Measurements from ENCODE around the gene LRCH1. TPM values are rescaled to one million over a fixed set of nuclear protein-coding genes. Genes with fewer than 3 reads are reported as not detected.

The LRCH1 gene
- total and polyA plus RNA-seq, 4 donors: 2.6 to 6.6 (median 3.4) TPM

- no peak for TF ChIP-seq ATF3 (IDR thresholded peaks at IDR 0.05)
- TF ChIP-seq, protein P1, sequence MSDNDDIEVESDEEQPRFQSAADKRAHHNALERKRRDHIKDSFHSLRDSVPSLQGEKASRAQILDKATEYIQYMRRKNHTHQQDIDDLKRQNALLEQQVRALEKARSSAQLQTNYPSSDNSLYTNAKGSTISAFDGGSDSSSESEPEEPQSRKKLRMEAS (IDR thresholded peaks at IDR 0.05): no peak
- TF ChIP-seq NR2F2 (IDR thresholded peaks at IDR 0.05): no peak
Measured at GRCh38 chr13:46565808-46566750, 13.1 kb downstream of the LRCH1 start (continued).

DNA sequence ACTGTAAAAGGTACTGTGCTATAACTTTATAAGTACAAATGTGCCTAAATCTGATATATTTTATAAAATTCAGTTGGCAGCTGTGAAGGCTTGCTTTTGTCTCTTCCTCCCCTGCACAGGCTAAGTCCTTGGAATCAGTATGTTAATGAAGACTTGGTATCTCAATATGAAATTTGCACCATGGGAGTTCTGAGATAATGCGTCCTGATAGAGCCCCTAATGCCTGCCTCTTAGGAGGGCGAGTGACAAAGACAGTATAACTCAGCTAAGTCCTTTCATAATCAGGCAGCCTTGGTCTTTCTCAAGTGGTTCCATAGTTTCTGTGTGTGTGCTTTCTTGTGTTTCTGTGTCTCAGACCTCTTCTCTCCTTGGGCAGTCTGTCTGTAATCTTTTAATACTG is 14.7 kb downstream of the LRCH1 start:
- Histone ChIP-seq H3K36me3 (ENCODE audit: control insufficient read depth in 4 of 4, insufficient read depth in 3 of 4, low read depth in 1 of 4, low read length in 3 of 4) (no peaks in the 10 kb centered on the region), H3K9me3 (ENCODE audit: control insufficient read depth in 4 of 4, low read length in 3 of 4) (no peaks in the 10 kb centered on the region), H3K9ac (ENCODE audit: low read depth in 1 of 2, low read length in 2 of 2) (no peak overlapping the region), H3K27ac (ENCODE audit: low read depth in 1 of 2, low read length in 2 of 2) (no peak overlapping the region), H3K4me3 (ENCODE audit: low read depth in 1 of 3, low read length in 3 of 3) (no peak overlapping the region), H3K27me3 (ENCODE audit: control insufficient read depth in 4 of 4, insufficient read depth in 4 of 4, low read length in 3 of 4) (no peaks in the 10 kb centered on the region), H3K4me1 (ENCODE audit: control insufficient read depth in 4 of 4, insufficient read depth in 4 of 4, low read length in 3 of 4) (peaks cover 0 to 13% (median 6%) of the 10 kb centered on the region in 4 donors)
- 97% methylated on average over 2 of the region's 2 CpGs for WGBS
- TF ChIP-seq RAD21 (IDR thresholded peaks at IDR 0.05): no peak
- TF ChIP-seq RXRA (IDR thresholded peaks at IDR 0.05): no peak
- TF ChIP-seq, protein P2, sequence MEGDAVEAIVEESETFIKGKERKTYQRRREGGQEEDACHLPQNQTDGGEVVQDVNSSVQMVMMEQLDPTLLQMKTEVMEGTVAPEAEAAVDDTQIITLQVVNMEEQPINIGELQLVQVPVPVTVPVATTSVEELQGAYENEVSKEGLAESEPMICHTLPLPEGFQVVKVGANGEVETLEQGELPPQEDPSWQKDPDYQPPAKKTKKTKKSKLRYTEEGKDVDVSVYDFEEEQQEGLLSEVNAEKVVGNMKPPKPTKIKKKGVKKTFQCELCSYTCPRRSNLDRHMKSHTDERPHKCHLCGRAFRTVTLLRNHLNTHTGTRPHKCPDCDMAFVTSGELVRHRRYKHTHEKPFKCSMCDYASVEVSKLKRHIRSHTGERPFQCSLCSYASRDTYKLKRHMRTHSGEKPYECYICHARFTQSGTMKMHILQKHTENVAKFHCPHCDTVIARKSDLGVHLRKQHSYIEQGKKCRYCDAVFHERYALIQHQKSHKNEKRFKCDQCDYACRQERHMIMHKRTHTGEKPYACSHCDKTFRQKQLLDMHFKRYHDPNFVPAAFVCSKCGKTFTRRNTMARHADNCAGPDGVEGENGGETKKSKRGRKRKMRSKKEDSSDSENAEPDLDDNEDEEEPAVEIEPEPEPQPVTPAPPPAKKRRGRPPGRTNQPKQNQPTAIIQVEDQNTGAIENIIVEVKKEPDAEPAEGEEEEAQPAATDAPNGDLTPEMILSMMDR (IDR thresholded peaks at IDR 0.05; ENCODE audit: low read depth, low read length, missing input control): no peak
- TF ChIP-seq HNF4G (IDR thresholded peaks at IDR 0.05): no peak
- TF ChIP-seq EGR1 (IDR thresholded peaks at IDR 0.05; ENCODE audit: low read depth in 2 of 2): no peak
- TF ChIP-seq ATF3 (IDR thresholded peaks at IDR 0.05): no peak
- no peak for TF ChIP-seq REST (IDR thresholded peaks at IDR 0.05)
- no peak for TF ChIP-seq FOXA1 (IDR thresholded peaks at IDR 0.05)
- no peak for TF ChIP-seq ZBTB33 (IDR thresholded peaks at IDR 0.05)
- no peak for TF ChIP-seq NR2F2 (IDR thresholded peaks at IDR 0.05)
- no peak for TF ChIP-seq FOXA2 (IDR thresholded peaks at IDR 0.05)
- no peak for TF ChIP-seq TAF1 (conservative IDR thresholded peaks at IDR 0.05)
- no peak for TF ChIP-seq JUND (IDR thresholded peaks at IDR 0.05)
- TF ChIP-seq YY1 (IDR thresholded peaks at IDR 0.05): no peak
- TF ChIP-seq HNF4A (conservative IDR thresholded peaks at IDR 0.05): no peak
- TF ChIP-seq GABPA (IDR thresholded peaks at IDR 0.05 in 1 of 2, conservative IDR thresholded peaks at IDR 0.05 in 1 of 2): no peak
- TF ChIP-seq, protein P1 (IDR thresholded peaks at IDR 0.05): no peak
- TF ChIP-seq SP1 (IDR thresholded peaks at IDR 0.05): no peak
- no peak for DNase-seq (ENCODE audit: low spot score)
